ENCODE data around the gene SUCLG2. TPM values are rescaled to one million over a fixed set of nuclear protein-coding genes. Genes with fewer than 3 reads are reported as not detected.

Gene SUCLG2
- total and polyA plus RNA-seq, 2 of the 4 experiments (the other 2 are of a cell fraction) = 26.8 to 34.6 TPM

- H3K4me1 ChIP-seq (ENCODE audit: control insufficient read depth, insufficient read depth, low read length) = no peaks in the 10 kb centered on the region
- H2BK5ac ChIP-seq (ENCODE audit: low read depth, low read length, poor library complexity, severe bottlenecking) = no peak overlapping the region
- H2BK120ac ChIP-seq (ENCODE audit: low read depth, low read length) = no peak overlapping the region
- ATAC-seq (ENCODE audit: low read depth) = no peak
- H3K18ac ChIP-seq (ENCODE audit: low read depth, low read length) = no peak overlapping the region
- no peak overlapping the region for H3K56ac ChIP-seq (ENCODE audit: extremely low read depth, insufficient read depth, low read length)
- ChIA-PET POLR2A (ENCODE audit: unreplicated experiment) (no interaction called here), CTCF (no interaction called here)
- H3K27me3 ChIP-seq (ENCODE audit: control insufficient read depth, insufficient read depth, low read length) = no peaks in the 10 kb centered on the region
- H3K4ac ChIP-seq (ENCODE audit: low read depth, low read length) = no peak overlapping the region
- 100% methylated on average over 2 of the region's 3 CpGs; no CpG with 5 or more reads in 1 of the 2 experiments for WGBS, 2 experiments (ENCODE audit: extremely low coverage in 2 of 2, insufficient read length in 1 of 2)
- DNase-seq = no peak
- in situ Hi-C loops (cut with MboI; ENCODE audit: low sequenced_read_pairs) = loop anchor here (10.0 kb wide), 2 partner anchors 216 to 396 kb away; no protein-coding TSS in a partner anchor
- H3K9ac ChIP-seq (ENCODE audit: low read depth, low read length) = no peak overlapping the region
- no peak overlapping the region for H2BK20ac ChIP-seq (ENCODE audit: low read depth, low read length)
- no peak overlapping the region for H4K91ac ChIP-seq (ENCODE audit: insufficient read depth, low read depth, low read length)
- no TSS peak for BruUV-seq (replicated peaks)
- no peaks in the 10 kb centered on the region for H4K20me1 ChIP-seq (ENCODE audit: insufficient read depth, low read length)
- no peak overlapping the region for H2AFZ ChIP-seq (replicated peaks; ENCODE audit: low read length, poor library complexity)
- H2AK5ac ChIP-seq (ENCODE audit: low read depth, low read length) = no peak overlapping the region
- H3K9me3 ChIP-seq (ENCODE audit: control insufficient read depth, insufficient read depth, low read length) = no peaks in the 10 kb centered on the region
- H4K5ac ChIP-seq (ENCODE audit: low read depth, low read length) = no peak overlapping the region
- H3K27ac ChIP-seq (ENCODE audit: insufficient read depth, low read length) = no peak overlapping the region
- no peak overlapping the region for H3K4me2 ChIP-seq (ENCODE audit: low read depth, low read length)
- 0 out of 2 replicates have a peak, but pooled peaks cover 1% of the 10 kb centered on the region for H3K36me3 ChIP-seq (ENCODE audit: control insufficient read depth, insufficient read depth, low read length)
- H3K23ac ChIP-seq (ENCODE audit: low read depth, low read length) = no peak overlapping the region
- dilution Hi-C loops (cut with HindIII; ENCODE audit: low sequenced_read_pairs, unreplicated experiment) = no loop called here
- H2BK15ac ChIP-seq (ENCODE audit: low read depth, low read length) = no peak overlapping the region
- H3K14ac ChIP-seq (replicated peaks; ENCODE audit: low read depth, low read length) = no peak overlapping the region
- intact Hi-C loops (cut with micrococcal nuclease) = loop anchor here (10.0 kb wide), 1 partner anchor 626 kb away; no protein-coding TSS in a partner anchor
- no peak for TF ChIP-seq RFX5 (IDR thresholded peaks at IDR 0.05; ENCODE audit: low read depth, low read length)
- TF ChIP-seq BHLHE40 (IDR thresholded peaks at IDR 0.05; ENCODE audit: low read depth, low read length) = no peak
- no peak for TF ChIP-seq MXI1 (IDR thresholded peaks at IDR 0.05; ENCODE audit: borderline replicate concordance, low read depth, low read length)
- TF ChIP-seq CHD1 (IDR thresholded peaks at IDR 0.05; ENCODE audit: low read depth, low read length) = no peak
- no peak for TF ChIP-seq MAZ (IDR thresholded peaks at IDR 0.05; ENCODE audit: borderline replicate concordance, low read depth, low read length)
- no peak for TF ChIP-seq NFE2L2 (IDR thresholded peaks at IDR 0.05; ENCODE audit: low read depth, low read length)
- TF ChIP-seq ELK1 (IDR thresholded peaks at IDR 0.05; ENCODE audit: borderline replicate concordance, low read depth, low read length) = no peak
- TF ChIP-seq CEBPB (IDR thresholded peaks at IDR 0.05; ENCODE audit: low read depth, low read length) = no peak
- no peak for TF ChIP-seq SMC3 (IDR thresholded peaks at IDR 0.05; ENCODE audit: low read depth, low read length)
- no peak for TF ChIP-seq MAFK (IDR thresholded peaks at IDR 0.05; ENCODE audit: low read depth, low read length)
- TF ChIP-seq FOS (IDR thresholded peaks at IDR 0.05; ENCODE audit: low read depth, low read length) = no peak
- no peak for TF ChIP-seq USF2 (IDR thresholded peaks at IDR 0.05; ENCODE audit: low read depth, low read length)
- TF ChIP-seq CTCF (conservative IDR thresholded peaks at IDR 0.05; ENCODE audit: low read depth, low read length) = no peak
- no peak for TF ChIP-seq RCOR1 (IDR thresholded peaks at IDR 0.05; ENCODE audit: insufficient replicate concordance, low read length)
- TF ChIP-seq POLR2A (IDR thresholded peaks at IDR 0.05; ENCODE audit: low read depth, low read length) = no peak
- TF ChIP-seq RAD21 (IDR thresholded peaks at IDR 0.05; ENCODE audit: low read length) = no peak
- no peak overlapping the region for H4K8ac ChIP-seq (ENCODE audit: low read depth in 2 of 2, low read length in 2 of 2)
- H3K79me1 ChIP-seq (ENCODE audit: low read depth in 1 of 2, low read length in 2 of 2) = peaks cover 0 to 4% of the 10 kb centered on the region in 2 experiments; a peak in 1 of 4 replicates
- H2AK9ac ChIP-seq (replicated peaks; ENCODE audit: low read depth, low read length, poor library complexity) = no peak overlapping the region
- H3K9me1 ChIP-seq (ENCODE audit: insufficient read depth, low read length) = peaks cover 5% of the 10 kb centered on the region; the same call in 1 of the 2 replicates
- no peak overlapping the region for H3K4me3 ChIP-seq (ENCODE audit: insufficient read depth, low read depth, low read length)
These were observed 265.7 kb downstream of the SUCLG2 start for GRCh38 chr3:67388738-67389137.

Data from IMR-90 (cell line).